Mesenchymal stem cell (in vitro differentiated cells and primary cell): ENCODE data around the gene IGF2R.

Source experiments
- DNase-seq: peaks from one replicate; pipeline ENCODE4 v3.0.0-alpha.2; 2013
- H2AFZ ChIP-seq: one replicate; pipeline ENCODE4 v1.6.1; 2013; ENCODE audit warnings: low read depth, mild to moderate bottlenecking, control low read depth, inconsistent platforms, low read length, moderate library complexity
- H2AK5ac ChIP-seq: 2 replicates; pipeline ENCODE4 v1.6.1; 2013; ENCODE audit warnings: low read length, moderate library complexity, mild to moderate bottlenecking, inconsistent platforms; ENCODE audit not compliant: severe bottlenecking
- H2BK120ac ChIP-seq: one replicate; pipeline ENCODE4 v1.6.1; 2013; ENCODE audit warnings: low read depth, mild to moderate bottlenecking, inconsistent platforms, low read length, moderate library complexity
- H2BK12ac ChIP-seq, 2 experiments: one replicate each; pipeline ENCODE4 v1.6.1; 2013; ENCODE audit warnings: inconsistent platforms in 2 of 2, low read length in 2 of 2, mild to moderate bottlenecking in 2 of 2, moderate library complexity in 2 of 2, control low read depth in 1 of 2
- H2BK15ac ChIP-seq: one replicate; pipeline ENCODE4 v1.6.1; 2013; ENCODE audit warnings: mild to moderate bottlenecking, low read depth, inconsistent platforms; ENCODE audit not compliant: poor library complexity, severe bottlenecking
- H2BK5ac ChIP-seq: 2 replicates; pipeline ENCODE4 v1.6.1; 2013; ENCODE audit warnings: low read depth, mild to moderate bottlenecking, low read length, control low read depth, inconsistent platforms; ENCODE audit not compliant: poor library complexity, severe bottlenecking
- H3K14ac ChIP-seq, 2 experiments: one replicate each; pipeline ENCODE4 v1.6.1; 2013; ENCODE audit warnings: inconsistent platforms in 2 of 2, low read length in 2 of 2, control low read depth in 1 of 2, mild to moderate bottlenecking in 1 of 2, moderate library complexity in 1 of 2
- H3K18ac ChIP-seq, 2 experiments: one replicate each; pipeline ENCODE4 v1.6.1; 2013; ENCODE audit warnings: inconsistent platforms in 2 of 2, low read length in 2 of 2, control low read depth in 1 of 2, low read depth in 1 of 2, mild to moderate bottlenecking in 1 of 2
- H3K23ac ChIP-seq, 2 experiments: one replicate each; pipeline ENCODE4 v1.6.1; 2013; ENCODE audit warnings: inconsistent platforms in 2 of 2, low read length in 2 of 2, mild to moderate bottlenecking in 2 of 2, moderate library complexity in 2 of 2, control low read depth in 1 of 2
- H3K27ac ChIP-seq: 2 replicates; pipeline ENCODE4 v1.5.1; 2013; ENCODE audit warnings: mild to moderate bottlenecking, moderate library complexity, low read length, control low read depth, inconsistent platforms; ENCODE audit not compliant: poor library complexity, severe bottlenecking
- H3K27me3 ChIP-seq, 2 experiments: 2 replicates each; pipeline versions ENCODE4 v1.6.1 to v1.7.0; 2013; ENCODE audit warnings: low read length in 2 of 2, mild to moderate bottlenecking in 2 of 2, moderate library complexity in 2 of 2, control low read depth in 1 of 2, inconsistent platforms in 1 of 2; ENCODE audit not compliant: control insufficient read depth in 1 of 2, insufficient read depth in 1 of 2
- H3K36me3 ChIP-seq, 2 experiments: 2 replicates each; pipeline versions ENCODE4 v1.6.1 to v1.7.0; 2013; ENCODE audit warnings: low read length in 2 of 2, control low read depth in 1 of 2, inconsistent platforms in 1 of 2, low read depth in 1 of 2, mild to moderate bottlenecking in 1 of 2; ENCODE audit not compliant: insufficient read depth in 2 of 2, control insufficient read depth in 1 of 2
- H3K4ac ChIP-seq, 2 experiments: one replicate each; pipeline ENCODE4 v1.6.1; 2013; ENCODE audit warnings: inconsistent platforms in 2 of 2, low read length in 2 of 2, mild to moderate bottlenecking in 2 of 2, moderate library complexity in 2 of 2, control low read depth in 1 of 2, low read depth in 1 of 2
- H3K4me1 ChIP-seq: 2 replicates; pipeline ENCODE4 v1.6.1; 2013; ENCODE audit warnings: low read depth, low read length, control low read depth; ENCODE audit not compliant: control insufficient read depth, insufficient read depth
- H3K4me2 ChIP-seq: 2 replicates; pipeline ENCODE4 v1.6.1; 2013; ENCODE audit warnings: low read length, mild to moderate bottlenecking, inconsistent platforms; ENCODE audit not compliant: poor library complexity, severe bottlenecking
- H3K4me3 ChIP-seq, 2 experiments: 2 replicates each; pipeline versions ENCODE4 v1.5.1 to v1.7.0; 2013; ENCODE audit warnings: low read length in 2 of 2, mild to moderate bottlenecking in 2 of 2, control low read depth in 1 of 2, low read depth in 1 of 2; ENCODE audit not compliant: insufficient read depth in 1 of 2
- H3K79me1 ChIP-seq: replicated peaks from 2 replicates; pipeline ENCODE4 v1.6.1; 2013; ENCODE audit warnings: mild to moderate bottlenecking, control low read depth, low read length, inconsistent platforms; ENCODE audit not compliant: poor library complexity, severe bottlenecking
- H3K9ac ChIP-seq: 2 replicates; pipeline ENCODE4 v1.7.0; 2013; ENCODE audit warnings: mild to moderate bottlenecking, low read length, moderate library complexity
- H3K9me3 ChIP-seq: 2 replicates; pipeline ENCODE4 v1.7.0; 2013; ENCODE audit warnings: mild to moderate bottlenecking, low read length; ENCODE audit not compliant: control insufficient read depth
- H4K8ac ChIP-seq: one replicate; pipeline ENCODE4 v1.6.1; 2013; ENCODE audit warnings: inconsistent platforms, mild to moderate bottlenecking, low read length, moderate library complexity
- H4K91ac ChIP-seq: one replicate; pipeline ENCODE4 v1.6.1; 2013; ENCODE audit warnings: mild to moderate bottlenecking, low read length, inconsistent platforms
- WGBS: methylation state at CpG from one replicate; pipeline ENCODE4 v1.1.7; 2013; ENCODE audit warnings: mixed read lengths; 5-methylcytosine and 5-hydroxymethylcytosine counted together

IGF2R gene

GRCh38 chr6:160121558-160121957, 152.7 kb downstream of the IGF2R start, which contains the start of gene SLC22A1:
TSS of gene SLC22A1 (plus strand) at chr6:160121815. CDS start at chr6:160121936, 121 bp downstream.
- Histone ChIP-seq H3K9me3 (no peaks in the 10 kb centered on the region), H3K23ac (no peak within 1 kb of the TSS), H4K8ac (no peak within 1 kb of the TSS), H3K4me3 (no peak within 1 kb of the TSS), H3K14ac (no peak within 1 kb of the TSS), H2BK12ac (no peak within 1 kb of the TSS), H3K79me1 (no peaks in the 10 kb centered on the region), H3K18ac (no peak within 1 kb of the TSS), H2BK5ac (no peak within 1 kb of the TSS), H3K4me1 (peaks cover 2% of the 10 kb centered on the region), H2BK120ac (no peak within 1 kb of the TSS), H3K4me2 (no peak within 1 kb of the TSS), H4K91ac (no peak within 1 kb of the TSS), H3K27me3 (no peaks in the 10 kb centered on the region), H2BK15ac (no peak within 1 kb of the TSS), H2AK5ac (no peak within 1 kb of the TSS), H3K36me3 (peaks cover 14 to 38% of the 10 kb centered on the region in 2 experiments), H3K4ac (no peak within 1 kb of the TSS), H2AFZ (no peak within 1 kb of the TSS), H3K9ac (no peak within 1 kb of the TSS), H3K27ac (no peak within 1 kb of the TSS)
- no peak for DNase-seq
- WGBS = 92% methylated on average over 8 of the region's 8 CpGs

- Histone ChIP-seq H3K4me1 (peaks cover 2% of the 10 kb centered on the region), H3K79me1 (no peaks in the 10 kb centered on the region), H2AK5ac (no peak overlapping the region), H4K91ac (no peak overlapping the region), H3K4me2 (no peak overlapping the region), H2AFZ (no peak overlapping the region), H4K8ac (no peak overlapping the region), H3K27me3 (no peaks in the 10 kb centered on the region), H3K14ac (no peak overlapping the region), H3K23ac (no peak overlapping the region), H2BK120ac (no peak overlapping the region), H3K18ac (no peak overlapping the region), H3K27ac (no peak overlapping the region), H2BK12ac (no peak overlapping the region), H3K9me3 (no peaks in the 10 kb centered on the region), H2BK15ac (no peak overlapping the region), H2BK5ac (no peak overlapping the region), H3K4ac (no peak overlapping the region), H3K9ac (no peak overlapping the region), H3K36me3 (peaks cover 13 to 34% of the 10 kb centered on the region in 2 experiments), H3K4me3 (no peak overlapping the region)
- WGBS = over 99% methylated on average over 14 of the region's 14 CpGs
- no peak for DNase-seq
These were observed 153.1 kb downstream of the IGF2R start for GRCh38 chr6:160121981-160122380.

GRCh38 chr6:160122744-160123143, 153.9 kb downstream of the IGF2R start:
- no peak for DNase-seq
- H3K79me1 ChIP-seq = no peaks in the 10 kb centered on the region
- H3K4ac ChIP-seq = no peak overlapping the region
- H3K23ac ChIP-seq = no peak overlapping the region
- no peak overlapping the region for H2AK5ac ChIP-seq
- no peak overlapping the region for H2BK120ac ChIP-seq
- no peak overlapping the region for H3K27ac ChIP-seq
- no peaks in the 10 kb centered on the region for H3K9me3 ChIP-seq
- H4K8ac ChIP-seq = no peak overlapping the region
- no peak overlapping the region for H3K4me3 ChIP-seq
- H3K4me2 ChIP-seq = no peak overlapping the region
- no peak overlapping the region for H2BK5ac ChIP-seq
- H3K9ac ChIP-seq = no peak overlapping the region
- WGBS = 90% methylated on average over 5 of the region's 5 CpGs
- H3K27me3 ChIP-seq = no peaks in the 10 kb centered on the region
- peaks cover 2% of the 10 kb centered on the region for H3K4me1 ChIP-seq
- no peak overlapping the region for H2AFZ ChIP-seq
- H3K36me3 ChIP-seq = peaks cover 5 to 26% of the 10 kb centered on the region in 2 experiments
- H2BK15ac ChIP-seq = no peak overlapping the region
- H2BK12ac ChIP-seq = no peak overlapping the region
- H4K91ac ChIP-seq = no peak overlapping the region
- no peak overlapping the region for H3K18ac ChIP-seq
- H3K14ac ChIP-seq = no peak overlapping the region

- no peak overlapping the region for H4K8ac ChIP-seq
- H4K91ac ChIP-seq = no peak overlapping the region
- no peak overlapping the region for H3K23ac ChIP-seq
- H3K27ac ChIP-seq = no peak overlapping the region
- H2AK5ac ChIP-seq = no peak overlapping the region
- no peaks in the 10 kb centered on the region for H3K79me1 ChIP-seq
- H3K4me2 ChIP-seq = no peak overlapping the region
- no peak overlapping the region for H2BK15ac ChIP-seq
- 90% methylated on average over 1 of the region's 2 CpGs for WGBS
- no peak overlapping the region for H3K4me3 ChIP-seq
- H3K18ac ChIP-seq = no peak overlapping the region
- peaks cover 0 to 15% of the 10 kb centered on the region in 2 experiments for H3K36me3 ChIP-seq
- no peak overlapping the region for H2BK120ac ChIP-seq
- H3K4me1 ChIP-seq = peaks cover 2% of the 10 kb centered on the region
- H3K9ac ChIP-seq = no peak overlapping the region
- no peak overlapping the region for H2AFZ ChIP-seq
- no peak for DNase-seq
- H3K27me3 ChIP-seq = no peaks in the 10 kb centered on the region
- H2BK5ac ChIP-seq = no peak overlapping the region
- no peak overlapping the region for H3K4ac ChIP-seq
- H2BK12ac ChIP-seq = no peak overlapping the region
- no peaks in the 10 kb centered on the region for H3K9me3 ChIP-seq
- H3K14ac ChIP-seq = no peak overlapping the region
These were observed 155.1 kb downstream of the IGF2R start for GRCh38 chr6:160124007-160124406.
